OCI-LY7 (cell line): Measurements from ENCODE around the gene CGB7. TPM values are rescaled to one million over a fixed set of nuclear protein-coding genes. Genes with fewer than 3 reads are reported as not detected.

Experiments used
- BruUV-seq: library from RNA; stranded (reverse); fragments of 400-500 nt; replicated peaks from 2 replicates; lab custom pipeline; 2021; lab: Mats Ljungman, UMichigan
- CTCF ChIA-PET: fragments of 300-600 bp; sonication (Branson Sonifier 250); formaldehyde crosslinking; loops from one replicate; lab custom pipeline; 2022; ENCODE audit warnings: antibody characterized with exemption; ENCODE audit not compliant: unreplicated experiment; lab: Charles Lee
- POLR2A ChIA-PET: fragments of 300-600 bp; sonication (Branson Sonifier 250); formaldehyde crosslinking; loops from one replicate; lab custom pipeline; 2022; ENCODE audit warnings: antibody characterized with exemption; lab: Charles Lee
- DNase-seq: peaks from one replicate; pipeline ENCODE4 v3.0.0-alpha.2; 2015; ENCODE audit warnings: low spot score
- H2AFZ ChIP-seq: fragments of 200-600 bp; sonication (generic), shearing (Covaris generic); 2 replicates; pipeline ENCODE4 v1.6.1; 2014; ENCODE audit warnings: mild to moderate bottlenecking, antibody characterized with exemption, low read length, moderate library complexity
- H3K27ac ChIP-seq: fragments of 200-600 bp; sonication (generic); 2 replicates; pipeline ENCODE4 v1.5.1; 2014; ENCODE audit warnings: mixed run types, low read depth, mild to moderate bottlenecking, moderate library complexity, low read length, inconsistent platforms; ENCODE audit not compliant: poor library complexity, severe bottlenecking
- H3K36me3 ChIP-seq: fragments of 200-600 bp; sonication (generic); 2 replicates; pipeline ENCODE4 v1.6.1; 2014; ENCODE audit warnings: mild to moderate bottlenecking, antibody characterized with exemption, low read length, moderate library complexity, mixed read lengths; ENCODE audit not compliant: insufficient read depth
- H3K4me1 ChIP-seq: fragments of 200-600 bp; sonication (generic); 2 replicates; pipeline ENCODE4 v1.5.1; 2014; ENCODE audit warnings: mild to moderate bottlenecking, low read length; ENCODE audit not compliant: insufficient read depth, poor library complexity, severe bottlenecking
- H3K4me2 ChIP-seq: fragments of 200-600 bp; sonication (generic); 2 replicates; pipeline ENCODE4 v1.6.1; 2014; ENCODE audit warnings: mild to moderate bottlenecking, low read length
- H3K4me3 ChIP-seq: fragments of 200-600 bp; sonication (generic); 2 replicates; pipeline ENCODE4 v1.5.1; 2014; ENCODE audit warnings: mild to moderate bottlenecking, low read depth, low read length; ENCODE audit not compliant: poor library complexity, severe bottlenecking
- H3K79me2 ChIP-seq: fragments of 200-600 bp; sonication (generic); 2 replicates; pipeline ENCODE4 v1.6.1; 2016; ENCODE audit warnings: low read depth, mild to moderate bottlenecking, low read length, moderate library complexity, mixed read lengths; ENCODE audit not compliant: insufficient read depth
- H3K9me2 ChIP-seq: fragments of 200-600 bp; sonication (generic); 2 replicates; pipeline ENCODE4 v1.6.1; 2016; ENCODE audit warnings: mild to moderate bottlenecking, low read length, mixed read lengths; ENCODE audit not compliant: insufficient read depth
- H3K9me3 ChIP-seq: fragments of 200-600 bp; sonication (generic); 2 replicates; pipeline ENCODE4 v1.6.1; 2014; ENCODE audit warnings: mild to moderate bottlenecking, mixed run types, low read length, mixed read lengths
- H4K20me1 ChIP-seq: fragments of 200-600 bp; sonication (generic); 2 replicates; pipeline ENCODE4 v1.6.1; 2014; ENCODE audit warnings: mild to moderate bottlenecking, antibody characterized with exemption, low read length, moderate library complexity, mixed read lengths; ENCODE audit not compliant: insufficient read depth
- CTCF ChIP-seq: fragments of 200-600 bp; sonication (generic); conservative IDR thresholded peaks from 2 replicates; pipeline ENCODE4 v1.5.1; 2014; ENCODE audit warnings: mild to moderate bottlenecking, antibody characterized with exemption, low read length, moderate library complexity, mixed read lengths
- EZH2phosphoT487 ChIP-seq: fragments of 200-600 bp; sonication (generic); IDR thresholded peaks from 2 replicates; pipeline ENCODE4 v1.6.1; 2018; ENCODE audit warnings: low read depth, borderline replicate concordance, mild to moderate bottlenecking, mixed run types, antibody characterized with exemption, low read length, moderate library complexity, mixed read lengths
- intact Hi-C: fragments of 100-400 bp; cut with micrococcal nuclease; formaldehyde crosslinking; loops from one replicate; pipeline ENCODE4 v1.10.0; 2022; ENCODE audit not compliant: unreplicated experiment
- total RNA-seq, 2 experiments: library from RNA; depleted of rRNA in 1 of 2; stranded (reverse); fragments of >200 nt in 1 of 2; shearing (Covaris generic) in 1 of 2; gene quantifications; 2 replicates each; pipeline ENCODE4 v1.2.3, GENCODE V29; 2014 to 2022

Gene CGB7
- total RNA-seq, 2 experiments from 2014 or later = not detected

- intact Hi-C loops = no loop called here
- DNase-seq = no peak
- no peaks in the 10 kb centered on the region for H3K9me2 ChIP-seq
- peaks cover 1% of the 10 kb centered on the region for H3K4me1 ChIP-seq
- H3K4me3 ChIP-seq = no peak overlapping the region
- H4K20me1 ChIP-seq = peaks cover 8% of the 10 kb centered on the region; the same call in 1 of the 2 replicates
- no peak overlapping the region for H3K4me2 ChIP-seq
- no peak overlapping the region for H3K27ac ChIP-seq
- peaks cover 94% of the 10 kb centered on the region for H3K36me3 ChIP-seq
- TF ChIP-seq EZH2phosphoT487 (no peak), CTCF (no peak)
- ChIA-PET POLR2A (interaction anchor here (0.6 kb wide), 1 partner anchor 359 kb away, joined by 4 read pairs; the partner anchor contains the start of gene PIH1D1), CTCF (no interaction called here)
- no peak overlapping the region for H2AFZ ChIP-seq
- BruUV-seq = no TSS peak
- peaks cover 28% of the 10 kb centered on the region for H3K79me2 ChIP-seq
- H3K9me3 ChIP-seq = no peaks in the 10 kb centered on the region
Measured at GRCh38 chr19:49092686-49093085, 35.1 kb upstream of the CGB7 start.

- H3K4me3 ChIP-seq = no peak overlapping the region
- peaks cover 40% of the 10 kb centered on the region for H3K79me2 ChIP-seq
- H4K20me1 ChIP-seq = peaks cover 15% of the 10 kb centered on the region
- ChIA-PET POLR2A (no interaction called here), CTCF (no interaction called here)
- no peak for DNase-seq
- no TSS peak for BruUV-seq
- H3K9me3 ChIP-seq = no peaks in the 10 kb centered on the region
- no peak for TF ChIP-seq CTCF
- no peak for TF ChIP-seq EZH2phosphoT487
- H3K27ac ChIP-seq = no peak overlapping the region
- no peaks in the 10 kb centered on the region for H3K9me2 ChIP-seq
- no peak overlapping the region for H3K4me2 ChIP-seq
- intact Hi-C loops = no loop called here
- peaks cover 95% of the 10 kb centered on the region for H3K36me3 ChIP-seq
- H2AFZ ChIP-seq = no peak overlapping the region
- peaks cover 13% of the 10 kb centered on the region for H3K4me1 ChIP-seq
Measured at GRCh38 chr19:49091391-49092038, 34.0 kb upstream of the CGB7 start.

- Histone ChIP-seq H3K4me3 (peak overlapping the region; percentile 98), H3K79me2 (peaks cover 52% of the 10 kb centered on the region), H2AFZ (no peak overlapping the region), H3K27ac (no peak overlapping the region), H3K4me1 (peaks cover 21% of the 10 kb centered on the region), H3K9me2 (no peaks in the 10 kb centered on the region), H3K9me3 (no peaks in the 10 kb centered on the region), H3K4me2 (peak overlapping the region; percentile 100), H4K20me1 (peaks cover 24% of the 10 kb centered on the region), H3K36me3 (peaks cover 51% of the 10 kb centered on the region)
- DNase-seq = no peak
- CTCF ChIA-PET = no interaction called here
- POLR2A ChIA-PET = interaction anchor here (0.7 kb wide), 2 partner anchors 537 to 816 kb away, joined by 3 to 6 read pairs; no protein-coding TSS in a partner anchor
- BruUV-seq = no TSS peak
- intact Hi-C loops = no loop called here
- TF ChIP-seq CTCF = no peak
- TF ChIP-seq EZH2phosphoT487 = no peak
Measured at GRCh38 chr19:49086296-49086695, 28.7 kb upstream of the CGB7 start.
